Activated CD8-positive, alpha-beta memory T cell treated with anti-CD3 and anti-CD28 coated beads, Interleukin-2, amount 50 U/mL, for 24 hours (primary cell): ENCODE data around the gene MUC5AC.
"Not testable (repeated sequence)": the region's sequence is repeated elsewhere in the genome, so short reads cannot be mapped to it uniquely, and the experiment has no call there.

Experiments used
- DNase-seq: peaks from one replicate; pipeline ENCODE4 v3.0.0-alpha.2; 2020; ENCODE audit errors: extremely low read depth

Gene MUC5AC

DNA sequence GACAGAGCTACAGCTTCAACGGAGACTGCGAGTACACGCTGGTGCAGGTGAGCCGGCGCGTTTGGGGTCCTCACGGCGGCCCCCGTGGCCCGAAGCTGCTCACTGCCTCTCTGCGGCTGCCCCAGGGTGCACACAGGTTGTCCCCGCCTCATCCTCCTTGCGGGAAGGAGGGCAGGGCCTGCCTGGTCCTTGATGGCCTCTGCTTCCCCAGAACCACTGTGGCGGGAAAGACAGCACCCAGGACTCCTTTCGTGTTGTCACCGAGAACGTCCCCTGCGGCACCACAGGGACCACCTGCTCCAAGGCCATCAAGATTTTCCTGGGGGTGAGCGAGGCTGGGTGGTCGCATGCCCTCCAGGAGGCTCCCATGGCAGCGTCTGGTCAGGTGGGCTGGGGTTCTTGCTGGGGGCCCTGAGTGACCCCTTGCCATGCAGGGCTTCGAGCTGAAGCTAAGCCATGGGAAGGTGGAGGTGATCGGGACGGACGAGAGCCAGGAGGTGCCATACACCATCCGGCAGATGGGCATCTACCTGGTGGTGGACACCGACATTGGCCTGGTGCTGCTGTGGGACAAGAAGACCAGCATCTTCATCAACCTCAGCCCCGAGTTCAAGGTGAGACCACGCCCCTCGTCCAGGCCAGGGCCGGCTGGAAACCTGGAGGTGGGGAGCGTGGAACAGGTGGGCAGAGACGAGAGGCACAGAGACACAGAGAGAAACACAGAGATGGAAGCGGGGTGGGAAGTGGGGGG lies 19.4 kb downstream of the MUC5AC start:
- no peak for DNase-seq

DNA sequence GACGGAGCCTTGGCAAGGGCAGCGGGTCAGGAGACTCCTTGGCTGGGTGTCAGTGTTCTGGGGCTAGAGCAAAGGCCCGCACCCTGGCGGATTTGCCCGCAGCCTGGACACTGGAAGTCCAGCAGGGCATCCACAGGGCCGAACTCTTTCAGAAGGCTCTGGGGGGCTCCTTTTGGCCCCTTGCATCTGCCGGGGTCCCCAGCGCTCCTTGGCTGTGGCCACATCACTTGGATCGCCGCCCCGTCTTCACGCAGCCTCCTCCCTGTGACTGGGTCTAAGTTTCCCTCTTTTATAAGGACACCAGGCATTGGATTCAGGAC lies 20.0 kb downstream of the MUC5AC start:
- DNase-seq = no peak

DNA sequence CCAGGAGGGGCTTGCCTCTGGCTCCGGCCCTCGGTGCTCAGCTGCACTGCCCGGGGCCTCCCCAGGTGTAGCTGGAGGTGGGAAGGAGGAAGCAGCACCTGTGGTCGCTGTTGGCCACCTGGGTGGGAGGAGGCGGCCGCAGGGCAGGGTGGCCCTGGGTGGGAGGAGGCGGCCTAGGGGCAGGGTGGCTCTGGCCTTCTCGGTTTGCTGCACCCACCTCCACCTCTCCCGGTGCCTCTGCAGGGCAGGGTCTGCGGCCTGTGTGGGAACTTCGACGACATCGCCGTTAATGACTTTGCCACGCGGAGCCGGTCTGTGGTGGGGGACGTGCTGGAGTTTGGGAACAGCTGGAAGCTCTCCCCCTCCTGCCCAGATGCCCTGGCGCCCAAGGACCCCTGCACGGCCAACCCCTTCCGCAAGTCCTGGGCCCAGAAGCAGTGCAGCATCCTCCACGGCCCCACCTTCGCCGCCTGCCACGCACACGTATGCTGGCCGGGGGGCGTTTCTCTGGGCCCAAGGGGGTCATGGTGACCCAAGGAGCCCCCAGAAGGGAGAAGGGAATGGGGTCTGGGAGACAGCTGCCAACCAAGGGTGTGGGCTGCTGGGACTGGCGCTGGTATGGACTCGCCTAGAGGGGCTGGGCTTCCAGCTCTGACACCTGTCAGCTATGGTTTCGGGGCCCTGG lies 20.6 kb downstream of the MUC5AC start:
- DNase-seq = no peak

DNA sequence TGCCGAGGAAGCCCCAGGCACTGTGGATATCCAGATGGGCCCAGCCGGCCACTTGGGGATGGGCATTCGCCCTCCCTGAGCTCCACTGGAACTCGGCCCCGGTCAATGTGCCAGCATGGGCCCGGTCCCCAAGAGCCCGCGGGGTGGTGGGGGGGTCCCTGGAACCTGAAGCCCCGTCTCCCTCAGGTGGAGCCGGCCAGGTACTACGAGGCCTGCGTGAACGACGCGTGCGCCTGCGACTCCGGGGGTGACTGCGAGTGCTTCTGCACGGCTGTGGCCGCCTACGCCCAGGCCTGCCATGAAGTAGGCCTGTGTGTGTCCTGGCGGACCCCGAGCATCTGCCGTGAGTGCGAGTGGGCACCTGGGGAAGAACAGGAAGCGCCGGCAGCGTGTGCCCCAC lies 21.2 kb downstream of the MUC5AC start:
- DNase-seq = no peak

DNA sequence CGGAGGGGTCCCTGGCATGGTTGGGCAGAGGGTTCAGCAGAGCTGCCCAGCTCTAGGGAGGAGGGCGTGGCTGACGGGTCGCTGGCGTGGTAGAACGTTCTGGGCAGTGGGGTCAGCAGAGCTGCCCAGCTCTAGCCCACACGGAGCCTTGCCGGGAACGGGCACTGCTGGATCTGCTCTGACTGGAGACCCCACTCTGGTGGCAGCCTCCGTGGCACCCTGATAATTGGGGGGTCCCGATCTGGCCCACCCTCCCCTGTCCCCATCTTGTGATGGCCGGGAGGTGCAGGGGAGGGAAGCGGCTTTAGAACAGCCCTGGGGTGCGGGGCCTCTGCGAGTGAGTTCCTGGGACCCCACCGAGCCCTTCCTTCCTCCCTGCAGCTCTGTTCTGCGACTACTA lies 21.9 kb downstream of the MUC5AC start:
- DNase-seq = no peak

DNA sequence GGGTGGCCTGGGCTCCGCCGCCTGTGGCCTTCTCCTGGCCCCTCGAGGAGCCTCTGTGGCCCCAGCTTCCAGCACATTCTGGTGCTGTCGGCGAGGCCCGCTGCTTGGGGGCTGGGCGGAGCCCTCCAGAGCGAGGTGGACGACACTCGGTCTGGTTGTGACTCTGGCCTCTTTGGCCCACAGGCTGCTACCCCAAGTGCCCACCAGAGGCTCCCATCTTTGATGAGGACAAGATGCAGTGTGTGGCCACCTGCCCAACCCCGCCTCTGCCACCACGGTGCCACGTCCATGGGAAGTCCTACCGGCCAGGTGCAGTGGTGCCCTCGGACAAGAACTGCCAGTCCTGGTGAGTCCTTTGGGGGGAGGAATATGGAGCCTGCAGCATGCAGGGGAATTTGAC lies 22.4 kb downstream of the MUC5AC start:
- DNase-seq = no peak

DNA sequence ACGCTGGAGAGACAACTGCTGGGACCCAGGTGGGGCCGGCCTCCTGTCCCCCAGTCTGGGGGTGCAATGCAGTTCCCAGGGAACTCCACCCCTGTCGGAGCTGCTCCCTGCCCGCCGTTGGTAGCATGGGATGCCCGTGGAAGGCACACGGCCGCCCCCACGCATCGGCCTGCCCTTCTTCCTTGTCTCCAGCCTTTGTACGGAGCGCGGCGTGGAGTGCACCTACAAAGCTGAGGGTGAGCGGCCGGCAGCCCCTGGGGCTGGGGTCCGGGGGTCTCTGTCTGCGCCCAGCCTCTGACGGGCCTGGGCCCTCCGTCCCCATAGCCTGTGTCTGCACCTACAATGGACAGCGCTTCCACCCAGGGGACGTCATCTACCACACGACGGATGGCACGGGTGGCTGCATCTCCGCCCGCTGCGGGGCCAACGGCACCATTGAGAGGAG lies 23.2 kb downstream of the MUC5AC start:
- no peak for DNase-seq

DNA sequence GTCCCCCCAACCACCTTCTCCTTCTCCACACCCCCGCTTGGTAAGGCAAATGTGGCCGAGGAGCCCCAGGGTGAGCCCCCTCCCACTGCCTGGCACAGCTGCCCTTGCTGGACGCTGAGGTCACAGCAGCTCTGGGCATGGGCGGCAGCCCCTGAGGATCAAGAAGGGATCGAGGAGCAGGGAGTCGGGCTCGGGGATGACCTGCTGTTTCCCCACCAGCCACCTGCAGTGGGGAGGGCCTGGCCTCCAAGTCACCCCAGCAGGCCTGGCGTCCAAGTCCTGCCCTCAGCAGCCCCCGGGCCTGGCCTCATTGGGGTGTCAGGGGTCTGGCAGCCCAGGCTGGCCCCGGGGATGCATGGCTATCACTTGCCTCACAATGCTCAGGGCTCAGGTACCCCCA lies 23.7 kb downstream of the MUC5AC start:
- DNase-seq = no peak

DNA sequence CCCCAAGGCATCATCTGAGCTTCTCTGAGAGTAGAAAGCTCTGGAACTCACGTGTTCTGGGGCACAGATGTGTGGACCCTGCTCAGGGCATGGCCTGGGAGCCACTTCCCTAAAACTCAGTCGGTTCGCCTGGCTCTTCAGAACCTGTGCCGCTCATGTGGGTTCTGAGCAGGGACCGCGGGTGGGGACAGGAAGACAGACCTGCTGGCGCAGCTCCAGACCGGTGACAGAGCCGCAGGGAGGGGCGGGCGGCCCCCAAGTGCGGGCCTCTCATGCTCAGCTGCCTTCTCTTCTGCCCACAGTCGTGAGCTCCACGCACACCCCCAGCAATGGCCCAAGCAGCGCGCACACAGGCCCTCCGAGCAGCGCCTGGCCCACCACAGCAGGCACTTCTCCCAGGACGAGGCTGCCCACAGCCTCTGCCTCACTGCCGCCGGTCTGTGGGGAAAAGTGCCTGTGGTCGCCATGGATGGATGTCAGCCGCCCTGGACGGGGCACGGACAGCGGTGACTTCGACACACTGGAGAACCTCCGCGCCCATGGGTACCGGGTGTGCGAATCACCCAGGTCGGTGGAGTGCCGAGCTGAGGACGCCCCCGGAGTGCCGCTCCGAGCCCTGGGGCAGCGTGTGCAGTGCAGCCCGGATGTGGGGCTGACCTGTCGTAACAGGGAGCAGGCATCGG lies 24.2 kb downstream of the MUC5AC start:
- no peak for DNase-seq

DNA sequence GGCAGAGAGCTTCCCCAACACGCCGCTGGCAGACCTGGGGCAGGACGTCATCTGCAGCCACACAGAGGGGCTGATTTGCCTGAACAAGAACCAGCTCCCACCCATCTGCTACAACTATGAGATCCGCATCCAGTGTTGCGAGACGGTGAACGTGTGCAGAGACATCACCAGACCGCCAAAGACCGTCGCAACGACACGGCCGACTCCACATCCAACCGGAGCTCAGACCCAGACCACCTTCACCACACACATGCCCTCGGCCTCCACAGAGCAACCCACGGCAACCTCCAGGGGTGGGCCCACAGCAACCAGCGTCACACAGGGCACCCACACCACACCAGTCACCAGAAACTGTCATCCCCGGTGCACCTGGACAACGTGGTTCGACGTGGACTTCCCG lies 26.4 kb downstream of the MUC5AC start:
- DNase-seq = not testable (repeated sequence)

DNA sequence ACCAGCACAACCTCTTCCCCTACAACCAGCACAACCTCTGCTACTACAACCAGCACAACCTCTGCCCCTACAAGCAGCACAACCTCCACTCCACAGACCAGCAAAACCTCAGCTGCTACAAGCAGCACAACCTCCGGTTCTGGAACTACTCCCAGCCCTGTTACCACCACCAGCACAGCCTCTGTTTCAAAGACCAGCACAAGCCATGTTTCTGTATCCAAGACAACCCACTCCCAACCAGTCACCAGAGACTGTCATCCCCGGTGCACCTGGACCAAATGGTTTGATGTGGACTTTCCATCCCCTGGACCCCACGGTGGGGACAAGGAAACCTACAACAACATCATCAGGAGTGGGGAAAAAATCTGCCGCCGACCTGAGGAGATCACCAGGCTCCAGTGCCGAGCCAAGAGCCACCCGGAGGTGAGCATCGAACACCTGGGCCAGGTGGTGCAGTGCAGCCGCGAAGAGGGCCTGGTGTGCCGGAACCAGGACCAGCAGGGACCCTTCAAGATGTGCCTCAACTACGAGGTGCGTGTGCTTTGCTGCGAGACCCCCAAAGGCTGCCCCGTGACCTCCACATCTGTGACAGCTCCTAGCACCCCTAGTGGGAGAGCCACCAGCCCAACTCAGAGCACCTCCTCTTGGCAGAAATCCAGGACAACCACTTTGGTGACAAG lies 30.8 kb downstream of the MUC5AC start:
- DNase-seq = not testable (repeated sequence)

DNA sequence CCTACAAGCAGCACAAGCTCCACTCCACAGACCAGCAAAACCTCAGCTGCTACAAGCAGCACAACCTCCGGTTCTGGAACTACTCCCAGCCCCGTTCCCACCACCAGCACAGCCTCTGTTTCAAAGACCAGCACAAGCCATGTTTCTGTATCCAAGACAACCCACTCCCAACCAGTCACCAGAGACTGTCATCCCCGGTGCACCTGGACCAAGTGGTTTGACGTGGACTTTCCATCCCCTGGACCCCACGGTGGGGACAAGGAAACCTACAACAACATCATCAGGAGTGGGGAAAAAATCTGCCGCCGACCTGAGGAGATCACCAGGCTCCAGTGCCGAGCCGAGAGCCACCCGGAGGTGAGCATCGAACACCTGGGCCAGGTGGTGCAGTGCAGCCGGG lies 32.1 kb downstream of the MUC5AC start:
- DNase-seq = not testable (repeated sequence)

DNA sequence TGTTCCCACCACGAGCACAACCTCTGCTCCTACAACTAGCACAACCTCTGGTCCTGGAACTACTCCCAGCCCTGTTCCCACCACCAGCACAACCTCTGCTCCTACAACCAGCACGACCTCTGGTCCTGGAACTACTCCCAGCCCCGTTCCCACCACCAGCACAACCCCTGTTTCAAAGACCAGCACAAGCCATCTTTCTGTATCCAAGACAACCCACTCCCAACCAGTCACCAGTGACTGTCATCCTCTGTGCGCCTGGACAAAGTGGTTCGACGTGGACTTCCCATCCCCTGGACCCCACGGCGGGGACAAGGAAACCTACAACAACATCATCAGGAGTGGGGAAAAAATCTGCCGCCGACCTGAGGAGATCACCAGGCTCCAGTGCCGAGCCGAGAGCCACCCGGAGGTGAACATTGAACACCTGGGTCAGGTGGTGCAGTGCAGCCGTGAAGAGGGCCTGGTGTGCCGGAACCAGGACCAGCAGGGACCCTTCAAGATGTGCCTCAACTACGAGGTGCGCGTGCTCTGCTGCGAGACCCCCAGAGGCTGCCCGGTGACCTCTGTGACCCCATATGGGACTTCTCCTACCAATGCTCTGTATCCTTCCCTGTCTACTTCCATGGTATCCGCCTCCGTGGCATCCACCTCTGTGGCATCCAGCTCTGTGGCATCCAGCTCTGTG lies 34.2 kb downstream of the MUC5AC start:
- not testable (repeated sequence) for DNase-seq

DNA sequence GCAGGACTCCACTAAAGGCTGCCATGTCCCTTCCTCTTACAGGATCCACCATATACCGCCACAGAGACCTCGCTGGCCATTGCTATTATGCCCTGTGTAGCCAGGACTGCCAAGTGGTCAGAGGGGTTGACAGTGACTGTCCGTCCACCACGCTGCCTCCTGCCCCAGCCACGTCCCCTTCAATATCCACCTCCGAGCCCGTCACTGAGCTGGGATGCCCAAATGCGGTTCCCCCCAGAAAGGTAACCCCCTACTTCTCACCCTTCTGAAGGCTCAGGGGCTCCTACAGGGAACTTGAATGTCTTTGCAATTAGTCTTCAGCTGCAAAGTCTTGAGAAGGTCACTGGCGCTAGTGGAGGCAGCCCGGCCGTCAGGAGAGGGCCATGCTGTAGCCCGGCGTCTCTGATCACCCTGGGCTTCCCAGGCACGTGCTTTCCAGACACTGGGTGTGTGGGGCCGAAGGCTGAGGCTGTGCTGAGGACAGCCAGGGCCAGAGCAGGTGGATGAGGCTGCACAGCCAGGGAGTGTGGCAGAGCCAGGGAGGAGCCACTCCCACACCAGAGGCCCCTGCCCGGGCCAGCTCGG lies 35.1 kb downstream of the MUC5AC start:
- DNase-seq = no peak

DNA sequence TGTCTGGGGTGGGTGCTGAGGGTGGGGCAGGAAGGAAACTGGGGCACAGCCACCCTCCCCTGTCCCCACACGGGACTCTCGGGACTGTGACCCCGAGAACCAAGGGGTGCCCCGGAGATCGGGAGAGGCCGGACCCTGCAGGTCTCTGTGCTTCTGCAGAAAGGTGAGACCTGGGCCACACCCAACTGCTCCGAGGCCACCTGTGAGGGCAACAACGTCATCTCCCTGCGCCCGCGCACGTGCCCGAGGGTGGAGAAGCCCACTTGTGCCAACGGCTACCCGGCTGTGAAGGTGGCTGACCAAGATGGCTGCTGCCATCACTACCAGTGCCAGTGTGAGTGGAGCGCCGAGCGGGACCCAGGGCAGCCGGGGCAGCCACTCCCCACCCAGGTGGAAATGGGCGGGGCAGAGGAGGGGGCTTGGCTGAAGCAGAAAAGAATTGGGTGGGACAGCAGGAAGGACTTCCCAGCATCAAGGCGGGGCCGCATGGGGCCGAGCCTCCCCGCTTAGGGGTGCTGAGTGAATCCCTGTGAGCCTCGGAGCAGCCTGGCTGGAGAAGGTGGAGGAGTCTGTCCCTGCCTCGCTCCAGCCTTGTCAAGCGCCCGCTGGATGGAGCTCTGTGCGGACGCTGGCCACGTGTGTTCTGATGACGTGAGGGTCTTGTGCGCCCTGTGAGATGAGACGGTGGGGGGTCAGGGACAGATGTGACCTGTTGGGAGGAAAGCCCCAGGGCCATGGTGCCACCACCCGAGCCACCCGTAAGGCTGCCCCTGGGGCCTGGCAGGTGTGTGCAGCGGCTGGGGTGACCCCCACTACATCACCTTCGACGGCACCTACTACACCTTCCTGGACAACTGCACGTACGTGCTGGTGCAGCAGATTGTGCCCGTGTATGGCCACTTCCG lies 35.8 kb downstream of the MUC5AC start:
- DNase-seq = no peak

DNA sequence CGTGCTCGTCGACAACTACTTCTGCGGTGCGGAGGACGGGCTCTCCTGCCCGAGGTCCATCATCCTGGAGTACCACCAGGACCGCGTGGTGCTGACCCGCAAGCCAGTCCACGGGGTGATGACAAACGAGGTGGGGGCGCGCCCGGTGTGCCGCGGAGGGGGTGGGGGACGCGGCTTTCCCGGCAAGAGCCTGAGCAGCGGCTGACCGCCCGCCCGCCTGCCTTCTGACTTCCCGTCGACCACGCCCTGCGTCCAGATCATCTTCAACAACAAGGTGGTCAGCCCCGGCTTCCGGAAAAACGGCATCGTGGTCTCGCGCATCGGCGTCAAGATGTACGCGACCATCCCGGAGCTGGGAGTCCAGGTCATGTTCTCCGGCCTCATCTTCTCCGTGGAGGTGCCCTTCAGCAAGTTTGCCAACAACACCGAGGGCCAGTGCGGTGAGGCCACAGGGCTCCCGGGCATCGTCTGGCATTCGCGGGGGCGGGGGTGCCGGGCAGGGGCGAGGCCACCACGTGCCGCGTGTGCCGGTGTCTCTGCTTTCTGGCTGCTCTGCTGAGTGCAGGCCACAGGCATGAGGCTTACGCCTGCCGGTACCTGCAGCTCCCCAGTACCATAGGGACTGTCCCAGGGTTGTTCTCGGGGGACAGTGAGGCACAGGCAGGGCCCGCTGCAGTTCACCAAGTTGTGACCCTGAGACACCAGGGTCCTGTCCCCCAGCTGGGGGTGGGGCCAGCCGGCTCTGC lies 36.7 kb downstream of the MUC5AC start:
- no peak for DNase-seq

DNA sequence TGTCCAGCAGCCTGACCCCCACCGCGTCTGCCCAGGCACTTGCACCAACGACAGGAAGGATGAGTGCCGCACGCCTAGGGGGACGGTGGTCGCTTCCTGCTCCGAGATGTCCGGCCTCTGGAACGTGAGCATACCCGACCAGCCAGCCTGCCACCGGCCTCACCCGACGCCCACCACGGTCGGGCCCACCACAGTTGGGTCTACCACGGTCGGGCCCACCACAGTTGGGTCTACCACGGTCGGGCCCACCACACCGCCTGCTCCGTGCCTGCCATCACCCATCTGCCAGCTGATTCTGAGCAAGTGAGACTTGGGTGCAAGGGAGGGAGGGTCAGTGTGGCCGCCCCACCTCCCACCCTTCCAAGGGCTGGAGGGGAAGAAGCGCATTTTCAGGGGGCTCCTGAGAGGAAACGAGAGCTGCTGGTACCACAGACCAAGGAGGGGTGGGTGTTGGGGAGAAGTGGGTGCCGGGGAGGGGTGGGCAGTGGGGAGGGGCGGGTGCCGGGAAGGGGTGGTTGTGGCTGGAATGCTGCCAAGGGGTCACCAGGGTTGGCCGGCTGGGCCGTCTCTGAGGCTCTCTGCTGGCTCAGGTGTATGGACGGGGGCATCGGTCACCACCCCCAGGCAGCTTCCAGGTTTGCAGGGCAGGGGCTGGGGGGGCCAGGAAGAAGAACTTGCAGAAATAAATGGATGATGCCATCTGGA lies 37.4 kb downstream of the MUC5AC start:
- DNase-seq = no peak

DNA sequence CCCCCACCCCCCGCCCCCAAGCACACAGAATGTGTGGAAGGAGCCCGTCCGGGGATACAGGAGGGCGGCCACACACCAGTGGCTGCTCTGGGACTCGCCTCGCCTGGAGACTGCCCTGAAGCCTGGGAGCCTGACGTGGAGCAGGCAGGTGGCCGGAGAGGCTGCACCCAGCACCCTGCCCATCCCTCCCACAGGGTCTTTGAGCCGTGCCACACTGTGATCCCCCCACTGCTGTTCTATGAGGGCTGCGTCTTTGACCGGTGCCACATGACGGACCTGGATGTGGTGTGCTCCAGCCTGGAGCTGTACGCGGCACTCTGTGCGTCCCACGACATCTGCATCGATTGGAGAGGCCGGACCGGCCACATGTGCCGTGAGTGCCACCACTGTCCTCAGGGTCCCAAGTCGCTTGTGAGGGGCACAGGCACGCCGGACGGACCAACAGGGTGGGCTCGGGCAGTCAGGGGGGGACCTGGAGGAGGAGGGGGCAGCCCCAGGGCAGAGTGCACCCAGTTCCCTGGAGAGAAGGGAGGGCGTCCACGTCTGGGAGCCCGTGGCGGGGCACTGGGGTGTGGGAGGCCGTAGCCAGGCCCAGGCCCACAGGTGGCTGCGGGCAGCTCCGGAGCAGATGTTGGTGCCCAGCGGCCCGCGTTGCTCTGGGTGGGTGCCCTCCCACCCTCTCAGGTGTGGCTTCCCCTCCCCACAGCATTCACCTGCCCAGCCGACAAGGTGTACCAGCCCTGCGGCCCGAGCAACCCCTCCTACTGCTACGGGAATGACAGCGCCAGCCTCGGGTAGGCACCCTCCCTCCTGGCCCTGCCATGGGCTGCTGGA lies 38.1 kb downstream of the MUC5AC start:
- DNase-seq = no peak
